ENCODE data around the gene SH3D19.

Gene SH3D19

GRCh38 chr4:151114338-151114737, 211.1 kb downstream of the SH3D19 start:
- no peak overlapping the region for H3K18ac ChIP-seq (ENCODE audit: low read length)
- H4K8ac ChIP-seq (ENCODE audit: low read depth, low read length) = no peak overlapping the region
- no peak overlapping the region for H3K4me3 ChIP-seq (ENCODE audit: low read length)
- H2BK120ac ChIP-seq (ENCODE audit: low read depth, low read length) = no peak overlapping the region
- H2BK5ac ChIP-seq (ENCODE audit: low read length) = no peak overlapping the region
- H3K23ac ChIP-seq (ENCODE audit: low read length) = no peak overlapping the region
- H3K4me1 ChIP-seq (ENCODE audit: control insufficient read depth, low read depth, low read length) = no peaks in the 10 kb centered on the region
- H3K56ac ChIP-seq (ENCODE audit: low read length) = no peak overlapping the region
- H3K4ac ChIP-seq (ENCODE audit: low read depth, low read length) = no peak overlapping the region
- H3K27ac ChIP-seq (ENCODE audit: low read depth, low read length) = no peak overlapping the region
- no CpG with 5 or more reads among the region's 3 CpGs for WGBS (ENCODE audit: extremely low coverage, insufficient coverage, low lambda C conversion rate)
- H4K5ac ChIP-seq (ENCODE audit: low read length) = no peak overlapping the region
- H3K79me2 ChIP-seq (ENCODE audit: control insufficient read depth, insufficient read depth, low read length) = no peaks in the 10 kb centered on the region
- peaks cover 6% of the 10 kb centered on the region for H3K36me3 ChIP-seq (ENCODE audit: control insufficient read depth, insufficient read depth, low read length)
- no peak overlapping the region for H2BK15ac ChIP-seq (replicated peaks; ENCODE audit: low read depth)
- H3K27me3 ChIP-seq (ENCODE audit: insufficient read depth, low read length, poor library complexity) = no peaks in the 10 kb centered on the region
- no peak overlapping the region for H3K9ac ChIP-seq (ENCODE audit: low read length)
- no peak overlapping the region for H3K4me2 ChIP-seq (ENCODE audit: low read length)
- no peak for DNase-seq
- H2AK5ac ChIP-seq (ENCODE audit: low read length) = no peak overlapping the region
- peaks cover 1% of the 10 kb centered on the region for H3K79me1 ChIP-seq (ENCODE audit: low read length)

GRCh38 chr4:151110236-151110635, 215.2 kb downstream of the SH3D19 start:
- no peaks in the 10 kb centered on the region for H3K79me2 ChIP-seq (ENCODE audit: control insufficient read depth, insufficient read depth, low read length)
- no peak overlapping the region for H2BK120ac ChIP-seq (ENCODE audit: low read depth, low read length)
- no peak overlapping the region for H3K4me3 ChIP-seq (ENCODE audit: low read length)
- no peaks in the 10 kb centered on the region for H3K4me1 ChIP-seq (ENCODE audit: control insufficient read depth, low read depth, low read length)
- no peak for DNase-seq
- H4K8ac ChIP-seq (ENCODE audit: low read depth, low read length) = no peak overlapping the region
- no peak overlapping the region for H3K4me2 ChIP-seq (ENCODE audit: low read length)
- no peak overlapping the region for H2BK5ac ChIP-seq (ENCODE audit: low read length)
- H2BK15ac ChIP-seq (replicated peaks; ENCODE audit: low read depth) = no peak overlapping the region
- H3K23ac ChIP-seq (ENCODE audit: low read length) = no peak overlapping the region
- no peak overlapping the region for H4K5ac ChIP-seq (ENCODE audit: low read length)
- H3K79me1 ChIP-seq (ENCODE audit: low read length) = peaks cover 1% of the 10 kb centered on the region
- H2AK5ac ChIP-seq (ENCODE audit: low read length) = no peak overlapping the region
- H3K27ac ChIP-seq (ENCODE audit: low read depth, low read length) = no peak overlapping the region
- H3K36me3 ChIP-seq (ENCODE audit: control insufficient read depth, insufficient read depth, low read length) = peaks cover 12% of the 10 kb centered on the region
- H3K9ac ChIP-seq (ENCODE audit: low read length) = no peak overlapping the region
- WGBS (ENCODE audit: extremely low coverage, insufficient coverage, low lambda C conversion rate) = no CpG with 5 or more reads among the region's 3 CpGs
- no peaks in the 10 kb centered on the region for H3K27me3 ChIP-seq (ENCODE audit: insufficient read depth, low read length, poor library complexity)
- no peak overlapping the region for H3K56ac ChIP-seq (ENCODE audit: low read length)
- no peak overlapping the region for H3K18ac ChIP-seq (ENCODE audit: low read length)
- H3K4ac ChIP-seq (ENCODE audit: low read depth, low read length) = no peak overlapping the region

GRCh38 chr4:151107063-151107462, 218.3 kb downstream of the SH3D19 start:
- Histone ChIP-seq H3K27me3 (ENCODE audit: insufficient read depth, low read length, poor library complexity) (no peaks in the 10 kb centered on the region), H3K23ac (ENCODE audit: low read length) (no peak overlapping the region), H3K56ac (ENCODE audit: low read length) (no peak overlapping the region), H2BK15ac (replicated peaks; ENCODE audit: low read depth) (no peak overlapping the region), H3K4me2 (ENCODE audit: low read length) (no peak overlapping the region), H2BK120ac (ENCODE audit: low read depth, low read length) (no peak overlapping the region), H4K5ac (ENCODE audit: low read length) (no peak overlapping the region), H3K36me3 (ENCODE audit: control insufficient read depth, insufficient read depth, low read length) (peaks cover 15% of the 10 kb centered on the region), H3K18ac (ENCODE audit: low read length) (no peak overlapping the region), H3K79me1 (ENCODE audit: low read length) (peaks cover 1% of the 10 kb centered on the region), H4K8ac (ENCODE audit: low read depth, low read length) (no peak overlapping the region), H2AK5ac (ENCODE audit: low read length) (no peak overlapping the region), H3K79me2 (ENCODE audit: control insufficient read depth, insufficient read depth, low read length) (peaks cover 3% of the 10 kb centered on the region), H2BK5ac (ENCODE audit: low read length) (no peak overlapping the region), H3K4me3 (ENCODE audit: low read length) (no peak overlapping the region), H3K9ac (ENCODE audit: low read length) (no peak overlapping the region), H3K4me1 (ENCODE audit: control insufficient read depth, low read depth, low read length) (no peaks in the 10 kb centered on the region), H3K27ac (ENCODE audit: low read depth, low read length) (no peak overlapping the region), H3K4ac (ENCODE audit: low read depth, low read length) (no peak overlapping the region)
- WGBS (ENCODE audit: extremely low coverage, insufficient coverage, low lambda C conversion rate) = no CpG with 5 or more reads among the region's 3 CpGs
- DNase-seq = no peak

GRCh38 chr4:151105454-151106032, 219.9 kb downstream of the SH3D19 start:
- DNase-seq = no peak

GRCh38 chr4:151104621-151105020, 220.8 kb downstream of the SH3D19 start:
- H2BK15ac ChIP-seq (replicated peaks; ENCODE audit: low read depth) = no peak overlapping the region
- H3K4me2 ChIP-seq (ENCODE audit: low read length) = no peak overlapping the region
- no peak overlapping the region for H3K56ac ChIP-seq (ENCODE audit: low read length)
- peaks cover 13% of the 10 kb centered on the region for H3K36me3 ChIP-seq (ENCODE audit: control insufficient read depth, insufficient read depth, low read length)
- no peak for DNase-seq
- no peak overlapping the region for H2BK5ac ChIP-seq (ENCODE audit: low read length)
- H4K5ac ChIP-seq (ENCODE audit: low read length) = no peak overlapping the region
- H3K9ac ChIP-seq (ENCODE audit: low read length) = no peak overlapping the region
- no peak overlapping the region for H4K8ac ChIP-seq (ENCODE audit: low read depth, low read length)
- no peak overlapping the region for H3K18ac ChIP-seq (ENCODE audit: low read length)
- no peak overlapping the region for H2AK5ac ChIP-seq (ENCODE audit: low read length)
- no peaks in the 10 kb centered on the region for H3K4me1 ChIP-seq (ENCODE audit: control insufficient read depth, low read depth, low read length)
- H3K4ac ChIP-seq (ENCODE audit: low read depth, low read length) = no peak overlapping the region
- no peak overlapping the region for H3K23ac ChIP-seq (ENCODE audit: low read length)
- no peaks in the 10 kb centered on the region for H3K79me1 ChIP-seq (ENCODE audit: low read length)
- no peaks in the 10 kb centered on the region for H3K27me3 ChIP-seq (ENCODE audit: insufficient read depth, low read length, poor library complexity)
- WGBS (ENCODE audit: extremely low coverage, insufficient coverage, low lambda C conversion rate) = no CpG with 5 or more reads among the region's 1 CpG
- no peak overlapping the region for H3K4me3 ChIP-seq (ENCODE audit: low read length)
- no peak overlapping the region for H3K27ac ChIP-seq (ENCODE audit: low read depth, low read length)
- no peak overlapping the region for H2BK120ac ChIP-seq (ENCODE audit: low read depth, low read length)
- H3K79me2 ChIP-seq (ENCODE audit: control insufficient read depth, insufficient read depth, low read length) = peaks cover 24% of the 10 kb centered on the region

More at GRCh38 chr4:151105454-151106032, 219.9 kb downstream of the SH3D19 start:
- no peak overlapping the region for H3K56ac ChIP-seq (ENCODE audit: low read length)
- no peak overlapping the region for H4K8ac ChIP-seq (ENCODE audit: low read depth, low read length)
- no peak overlapping the region for H3K27ac ChIP-seq (ENCODE audit: low read depth, low read length)
- H3K4me3 ChIP-seq (ENCODE audit: low read length) = no peak overlapping the region
- H3K18ac ChIP-seq (ENCODE audit: low read length) = no peak overlapping the region
- H2BK5ac ChIP-seq (ENCODE audit: low read length) = no peak overlapping the region
- H3K36me3 ChIP-seq (ENCODE audit: control insufficient read depth, insufficient read depth, low read length) = peaks cover 15% of the 10 kb centered on the region
- no peak overlapping the region for H2BK15ac ChIP-seq (replicated peaks; ENCODE audit: low read depth)
- H2BK120ac ChIP-seq (ENCODE audit: low read depth, low read length) = no peak overlapping the region
- no peak overlapping the region for H3K23ac ChIP-seq (ENCODE audit: low read length)
- H3K9ac ChIP-seq (ENCODE audit: low read length) = no peak overlapping the region
- H3K79me2 ChIP-seq (ENCODE audit: control insufficient read depth, insufficient read depth, low read length) = peaks cover 14% of the 10 kb centered on the region
- H4K5ac ChIP-seq (ENCODE audit: low read length) = no peak overlapping the region
- H3K4me2 ChIP-seq (ENCODE audit: low read length) = no peak overlapping the region
- no CpG with 5 or more reads among the region's 5 CpGs for WGBS (ENCODE audit: extremely low coverage, insufficient coverage, low lambda C conversion rate)
- H3K4ac ChIP-seq (ENCODE audit: low read depth, low read length) = no peak overlapping the region
- no peaks in the 10 kb centered on the region for H3K4me1 ChIP-seq (ENCODE audit: control insufficient read depth, low read depth, low read length)
- no peak overlapping the region for H2AK5ac ChIP-seq (ENCODE audit: low read length)
- H3K79me1 ChIP-seq (ENCODE audit: low read length) = peaks cover 1% of the 10 kb centered on the region
- H3K27me3 ChIP-seq (ENCODE audit: insufficient read depth, low read length, poor library complexity) = no peaks in the 10 kb centered on the region

GRCh38 chr4:151103758-151104157, 221.6 kb downstream of the SH3D19 start:
- Histone ChIP-seq H3K27ac (ENCODE audit: low read depth, low read length) (no peak overlapping the region), H3K23ac (ENCODE audit: low read length) (no peak overlapping the region), H3K4me3 (ENCODE audit: low read length) (no peak overlapping the region), H3K56ac (ENCODE audit: low read length) (no peak overlapping the region), H3K36me3 (ENCODE audit: control insufficient read depth, insufficient read depth, low read length) (peaks cover 13% of the 10 kb centered on the region), H2BK5ac (ENCODE audit: low read length) (no peak overlapping the region), H3K4me1 (ENCODE audit: control insufficient read depth, low read depth, low read length) (no peaks in the 10 kb centered on the region), H3K4me2 (ENCODE audit: low read length) (no peak overlapping the region), H2BK120ac (ENCODE audit: low read depth, low read length) (no peak overlapping the region), H4K8ac (ENCODE audit: low read depth, low read length) (no peak overlapping the region), H3K27me3 (ENCODE audit: insufficient read depth, low read length, poor library complexity) (no peaks in the 10 kb centered on the region), H3K79me1 (ENCODE audit: low read length) (no peaks in the 10 kb centered on the region), H2BK15ac (replicated peaks; ENCODE audit: low read depth) (no peak overlapping the region), H3K9ac (ENCODE audit: low read length) (no peak overlapping the region), H4K5ac (ENCODE audit: low read length) (no peak overlapping the region), H3K18ac (ENCODE audit: low read length) (no peak overlapping the region), H3K4ac (ENCODE audit: low read depth, low read length) (no peak overlapping the region), H3K79me2 (ENCODE audit: control insufficient read depth, insufficient read depth, low read length) (peaks cover 25% of the 10 kb centered on the region), H2AK5ac (ENCODE audit: low read length) (no peak overlapping the region)
- no peak for DNase-seq
- no CpG with 5 or more reads among the region's 2 CpGs for WGBS (ENCODE audit: extremely low coverage, insufficient coverage, low lambda C conversion rate)
